PC-9 (cell line): ENCODE data around the gene TROAP.

Experiments used
- CTCF ChIP-seq: fragments of 200-600 bp; sonication (generic); conservative IDR thresholded peaks from 2 replicates; pipeline ENCODE4 v1.6.1; 2017; ENCODE audit warnings: mixed run types, antibody characterized with exemption, mild to moderate bottlenecking, moderate library complexity
- EZH2 ChIP-seq: fragments of 200-600 bp; sonication (generic); IDR thresholded peaks from 2 replicates; pipeline ENCODE4 v1.8.0; 2017; ENCODE audit warnings: antibody characterized with exemption, low read depth

- TF ChIP-seq CTCF (peak; percentile 76), EZH2 (no peak)
Measured at GRCh38 chr12:49331380-49332222, 8.5 kb downstream of the TROAP start.
